DMS114 treated with DMSO at 0.1 percent for 48 hours (cell line): ENCODE measurements around the gene HYI.

Source experiments
- DNase-seq: peaks from one replicate; lab custom pipeline; 2025; ENCODE audit not compliant: unreplicated experiment; lab: John Stamatoyannopoulos, UW

HYI gene

GRCh38 chr1:43445606-43446387, 7.9 kb downstream of the HYI start:
- no peak for DNase-seq

DNA sequence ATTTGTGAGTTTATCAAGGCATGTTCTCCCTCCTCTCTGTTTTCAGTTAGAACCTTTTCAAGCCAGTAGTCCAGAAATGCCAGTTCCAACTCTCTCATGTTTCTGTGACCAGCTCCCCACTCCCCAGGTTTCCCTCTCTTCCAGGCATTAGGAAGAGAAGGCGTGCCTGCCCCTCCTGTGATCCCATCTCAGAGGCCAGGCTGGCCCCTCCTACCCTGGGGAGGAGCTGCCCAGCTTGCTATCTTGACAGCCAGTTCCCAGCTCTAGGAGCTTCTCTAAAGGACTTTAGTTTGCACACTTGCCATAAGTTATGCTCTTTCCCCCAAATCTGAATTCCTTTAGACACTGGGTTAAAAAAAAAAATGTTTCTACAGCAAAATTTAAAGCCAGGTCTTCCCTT, 8.9 kb downstream of the HYI start:
- DNase-seq, result no peak

- DNase-seq, result no peak
Observed at GRCh38 chr1:43444151-43444828, 9.4 kb downstream of the HYI start.

GRCh38 chr1:43443197-43443946, 10.4 kb downstream of the HYI start:
- DNase-seq, result no peak

DNA sequence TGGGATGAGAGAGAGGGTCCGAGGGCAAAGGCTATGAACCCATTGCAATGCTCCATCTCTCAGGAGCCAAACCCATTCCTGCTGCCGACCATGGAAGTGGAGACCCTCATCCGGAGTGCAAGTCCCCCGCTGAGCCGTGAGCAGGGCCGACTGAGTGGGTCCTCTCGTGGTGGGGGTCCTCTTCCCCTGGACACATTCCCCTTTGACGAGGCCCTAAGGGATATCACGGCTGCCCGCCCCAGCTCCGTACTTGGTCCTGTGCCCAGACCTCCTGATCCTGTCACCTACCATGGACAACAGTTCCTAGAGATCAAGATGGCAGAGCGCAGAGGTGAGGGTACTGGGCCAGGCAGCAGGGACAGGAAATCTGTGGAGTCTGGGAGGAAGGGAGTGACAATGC, 11.0 kb downstream of the HYI start:
- no peak for DNase-seq

GRCh38 chr1:43441894-43442637, 11.7 kb downstream of the HYI start:
- no peak for DNase-seq

GRCh38 chr1:43441166-43441893, 12.4 kb downstream of the HYI start:
- no peak for DNase-seq

GRCh38 chr1:43440358-43440757, 13.4 kb downstream of the HYI start:
- DNase-seq, result no peak

DNA sequence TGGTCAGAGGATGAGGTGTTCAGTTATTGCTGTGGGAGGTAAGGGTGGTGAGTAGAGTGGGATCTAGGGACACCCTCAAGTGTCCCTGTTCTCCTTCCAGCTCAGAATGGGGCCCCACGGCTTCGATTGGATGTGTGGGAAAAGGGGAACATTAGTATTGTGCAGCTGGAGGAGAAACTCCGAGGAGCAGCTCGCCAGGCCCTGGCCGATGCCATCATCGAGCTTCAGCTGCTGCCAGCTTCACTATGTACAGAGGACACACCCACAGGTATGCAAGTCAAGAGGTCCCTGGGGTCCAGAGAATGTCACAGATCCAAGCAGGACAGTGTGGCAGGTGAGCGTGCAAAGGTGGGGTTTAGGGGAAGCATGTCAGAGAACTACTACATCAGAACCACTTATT, 13.9 kb downstream of the HYI start:
- no peak for DNase-seq

DNA sequence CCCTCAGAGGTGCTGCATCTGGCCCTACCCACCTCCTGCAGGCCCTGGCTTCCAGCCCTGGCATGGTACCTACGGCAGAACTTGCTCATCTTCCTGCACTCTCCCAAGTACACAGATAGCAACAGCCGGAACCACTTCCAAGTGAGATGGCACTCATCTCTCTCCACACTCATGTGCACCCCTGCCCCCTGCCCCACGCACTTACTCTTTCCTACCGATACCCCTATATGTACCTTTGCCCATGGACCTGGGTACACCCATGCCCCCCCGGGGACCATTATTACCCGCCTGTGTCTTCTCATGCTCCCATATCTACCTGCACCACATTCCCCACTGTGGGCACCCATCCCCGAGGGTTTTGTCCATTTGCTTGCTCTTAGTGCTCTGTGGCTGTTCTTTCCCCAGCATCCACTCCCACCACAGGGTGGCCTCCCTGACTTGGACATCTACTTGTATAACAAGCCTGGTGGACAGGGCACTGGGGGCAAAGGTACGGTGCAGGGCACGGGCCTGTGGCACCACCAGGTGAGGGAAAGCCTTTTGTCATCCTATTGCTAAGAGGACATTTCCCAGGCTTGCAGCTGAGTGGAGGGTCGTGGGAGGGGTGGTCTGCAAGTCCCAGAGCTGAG, 14.7 kb downstream of the HYI start:
- no peak for DNase-seq

DNA sequence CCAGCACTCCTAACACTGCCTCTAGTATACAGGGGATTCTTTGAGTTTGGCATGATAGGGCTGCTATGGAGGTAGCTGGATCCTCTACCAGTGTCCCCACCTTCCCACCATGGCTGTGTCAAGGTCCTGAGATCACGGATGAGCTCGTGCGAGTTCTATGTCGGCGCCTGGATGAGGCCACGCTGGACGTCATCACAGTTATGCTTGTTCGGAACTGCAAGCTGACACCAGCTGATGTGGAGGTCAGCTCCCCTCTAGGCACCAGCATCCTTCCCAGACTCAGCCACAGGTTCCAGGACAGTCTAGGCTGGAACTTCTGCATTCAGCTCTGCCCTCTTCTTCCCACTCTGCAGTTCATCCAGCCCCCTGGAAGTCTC, 15.2 kb downstream of the HYI start:
- no peak for DNase-seq

DNA sequence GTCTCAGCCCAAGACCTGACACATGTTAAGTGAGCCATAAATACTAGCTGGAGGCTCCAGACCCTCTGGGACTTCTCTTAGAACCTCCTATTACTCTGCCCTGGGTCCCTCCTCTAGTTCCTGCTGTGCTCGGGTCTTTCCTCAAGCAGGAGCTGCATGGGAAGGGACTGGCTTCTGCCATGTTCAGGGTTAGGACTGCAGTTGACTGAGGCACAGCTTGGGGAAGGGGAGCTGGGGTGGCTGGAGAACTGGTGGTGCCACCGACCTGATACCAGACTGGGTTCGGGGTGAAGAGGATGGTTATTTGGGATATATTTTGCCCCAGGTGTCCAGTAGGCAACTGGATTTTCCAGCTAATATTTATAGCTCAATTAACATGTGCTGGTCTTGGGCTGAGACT, 15.7 kb downstream of the HYI start:
- DNase-seq, result no peak

- DNase-seq, result no peak
Observed at GRCh38 chr1:43437031-43437973, 16.4 kb downstream of the HYI start.

DNA sequence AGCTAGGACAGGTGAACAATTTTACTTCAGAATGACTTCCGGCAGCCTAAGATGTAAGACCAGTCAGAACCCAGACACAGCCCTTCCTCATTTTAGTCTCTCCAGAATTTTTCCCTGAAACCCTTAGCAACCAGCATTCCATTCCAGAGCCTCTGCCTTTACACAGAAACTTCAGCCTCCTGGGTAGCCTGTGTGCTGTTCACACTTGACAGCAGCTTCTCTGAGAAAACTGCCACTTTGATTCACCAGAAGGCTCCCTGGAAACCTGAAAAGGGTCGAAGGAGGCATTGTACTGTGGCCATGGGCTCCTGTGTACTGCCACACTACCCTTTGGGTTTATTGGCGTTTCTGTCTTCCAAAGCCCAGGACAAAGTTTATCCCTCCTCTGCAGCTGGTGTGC, 17.4 kb downstream of the HYI start:
- no peak for DNase-seq

- DNase-seq, result no peak
Observed at GRCh38 chr1:43435146-43436145, 18.3 kb downstream of the HYI start.

GRCh38 chr1:43434256-43434655, 19.5 kb downstream of the HYI start:
- no peak for DNase-seq

DNA sequence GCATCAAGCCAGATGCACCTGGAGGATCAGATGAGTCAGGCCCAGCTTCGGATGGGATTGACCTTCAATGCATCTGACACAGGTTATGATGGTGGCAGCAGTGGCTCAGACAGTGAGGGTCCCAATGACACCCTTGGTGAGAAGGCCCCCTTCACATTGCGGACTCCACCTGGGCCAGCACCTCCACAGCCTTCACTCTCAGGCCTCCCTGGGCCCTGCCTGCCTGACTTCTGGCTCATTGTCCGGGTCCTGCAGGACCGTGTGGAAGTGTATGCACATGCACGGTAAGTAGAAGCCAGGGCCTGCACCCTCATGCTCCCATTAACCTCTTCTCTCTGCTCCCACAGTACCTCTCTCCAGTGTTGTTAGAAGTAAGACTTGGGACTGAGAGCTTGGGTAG, 20.8 kb downstream of the HYI start:
- no peak for DNase-seq
